NOMO-1 treated with dmso at 0.1 percent for 144 hours (cell line): ENCODE measurements around the gene GNMT.
"Not testable (repeated sequence)": the region's sequence is repeated elsewhere in the genome, so short reads cannot be mapped to it uniquely, and the experiment has no call there.

ENCODE experiments used
- DNase-seq: peaks from one replicate; lab custom pipeline; 2025; ENCODE audit not compliant: unreplicated experiment; lab: John Stamatoyannopoulos, UW

Gene GNMT

DNA sequence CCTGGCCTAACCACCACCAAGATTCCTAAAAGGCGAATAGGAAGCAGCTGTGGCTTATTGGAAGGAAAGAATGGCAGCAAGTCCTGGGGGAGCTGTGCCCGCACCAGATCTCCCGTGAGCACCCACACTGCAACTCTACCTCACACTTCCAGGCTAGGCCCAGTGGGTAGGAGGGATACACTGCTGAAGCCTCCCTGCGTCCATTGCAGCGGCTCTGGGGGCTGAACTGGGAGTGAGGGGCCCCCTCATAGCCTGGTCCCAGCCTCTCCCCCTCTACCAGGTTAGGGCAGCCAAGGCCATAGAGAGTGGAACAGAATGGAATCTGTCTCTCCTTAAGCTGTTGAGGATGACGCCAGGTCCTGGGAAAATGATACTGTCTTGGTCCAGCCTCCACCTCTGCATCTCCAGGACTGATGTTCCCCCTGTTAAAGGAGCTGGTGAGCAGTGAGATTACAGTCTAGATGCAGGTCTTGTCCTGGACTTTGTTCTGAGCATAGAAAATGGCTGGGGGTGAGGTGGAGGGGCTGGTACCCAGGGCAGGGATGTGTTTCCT, 20.0 kb upstream of the GNMT start:
- DNase-seq: no peak

DNA sequence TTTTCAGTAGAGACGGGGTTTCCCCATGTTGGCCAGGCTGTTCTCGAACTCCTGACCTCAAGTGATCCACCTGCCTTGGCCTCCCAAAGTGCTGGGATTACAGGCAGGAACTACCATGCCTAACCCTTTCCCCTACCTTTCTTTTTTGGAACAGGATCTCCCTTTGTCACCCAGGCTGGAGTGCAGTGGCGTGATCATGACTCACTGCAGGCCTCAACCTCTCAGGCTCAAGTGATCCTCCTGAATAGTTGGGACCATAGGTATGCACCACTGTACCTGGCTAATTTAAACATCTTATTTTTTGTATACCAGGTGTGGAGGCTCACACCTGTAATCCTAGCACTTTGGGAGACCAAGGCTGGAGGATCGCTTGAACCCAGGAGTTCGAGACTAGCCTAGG, 19.2 kb upstream of the GNMT start:
- DNase-seq: not testable (repeated sequence)

DNA sequence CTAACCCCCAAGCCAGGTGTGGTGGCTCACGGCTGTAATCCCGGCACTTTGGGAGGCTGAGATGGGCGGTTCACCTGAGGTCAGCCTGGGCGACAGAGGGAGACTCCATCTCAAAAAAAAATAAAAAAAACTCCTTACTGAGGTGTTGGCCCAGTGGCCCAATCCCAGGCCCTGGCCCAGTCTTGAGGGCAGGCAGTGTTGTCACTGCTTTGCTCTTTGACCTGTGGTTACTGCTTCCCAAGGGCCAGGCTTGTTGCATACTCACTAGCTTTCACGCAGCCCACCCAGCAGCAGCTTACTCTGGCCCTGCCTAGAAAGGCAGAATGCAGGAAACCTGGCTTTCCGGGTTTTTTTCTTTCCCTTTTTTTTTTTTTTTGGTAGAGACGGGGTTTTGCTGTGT, 18.1 kb upstream of the GNMT start:
- no peak for DNase-seq

DNA sequence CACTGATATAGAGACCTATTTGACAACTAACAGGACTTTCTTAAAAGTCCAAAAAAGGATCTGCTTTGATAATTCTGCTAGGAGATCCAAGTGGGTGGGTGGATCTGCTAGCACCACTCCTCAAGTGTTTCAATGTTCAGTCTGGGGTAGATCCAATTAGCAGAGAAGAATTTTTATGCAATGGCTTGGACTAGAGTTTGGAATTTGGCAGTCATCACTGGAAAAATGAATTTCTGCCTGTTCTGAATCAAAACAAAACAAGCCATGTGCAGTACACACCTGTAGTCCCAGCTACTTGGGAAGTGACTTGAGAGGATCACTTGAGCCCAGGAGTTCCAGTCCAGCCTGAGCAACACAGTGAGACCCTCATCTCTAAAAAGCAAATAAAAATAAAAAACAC, 12.6 kb upstream of the GNMT start:
- DNase-seq: no peak

DNA sequence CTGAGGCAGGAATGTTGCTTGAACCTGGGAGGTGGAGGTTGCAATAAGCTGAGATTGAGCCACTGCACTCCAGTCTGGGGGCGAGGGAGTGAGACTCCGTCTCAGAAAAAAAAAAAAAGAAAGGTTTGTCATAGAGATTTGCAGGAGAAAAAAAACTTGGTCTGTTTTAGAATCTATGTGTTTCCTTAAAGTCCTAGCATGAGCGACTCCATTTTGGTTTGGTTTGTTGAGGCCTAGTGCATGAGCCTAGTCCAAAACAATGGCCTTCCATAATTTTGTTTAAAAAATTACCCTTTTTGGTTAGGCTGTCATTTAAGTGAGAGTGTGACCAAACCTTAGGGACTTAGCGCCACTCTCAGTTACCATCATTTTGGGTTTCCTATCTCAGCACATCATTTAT, 8.2 kb upstream of the GNMT start:
- DNase-seq: no peak

DNA sequence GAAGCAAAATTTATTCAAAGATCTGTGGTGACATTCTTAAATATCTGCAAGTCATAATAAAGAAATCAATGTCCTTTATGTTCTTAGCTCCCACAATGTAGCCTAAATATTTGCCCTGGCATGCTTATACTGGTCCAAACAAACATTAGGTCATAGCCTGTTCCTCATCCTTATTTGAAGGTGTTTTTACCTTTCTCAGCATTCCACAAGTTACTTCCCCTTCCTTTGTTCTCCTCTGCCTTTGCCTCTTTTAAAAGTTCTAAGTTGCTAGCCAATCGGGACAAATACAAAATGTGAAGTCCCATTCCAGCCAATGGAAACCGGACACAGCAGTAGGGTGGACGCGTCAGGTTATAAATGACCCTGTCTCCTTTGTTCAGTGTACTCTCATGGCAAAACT, 6.1 kb upstream of the GNMT start:
- not testable (repeated sequence) for DNase-seq

DNA sequence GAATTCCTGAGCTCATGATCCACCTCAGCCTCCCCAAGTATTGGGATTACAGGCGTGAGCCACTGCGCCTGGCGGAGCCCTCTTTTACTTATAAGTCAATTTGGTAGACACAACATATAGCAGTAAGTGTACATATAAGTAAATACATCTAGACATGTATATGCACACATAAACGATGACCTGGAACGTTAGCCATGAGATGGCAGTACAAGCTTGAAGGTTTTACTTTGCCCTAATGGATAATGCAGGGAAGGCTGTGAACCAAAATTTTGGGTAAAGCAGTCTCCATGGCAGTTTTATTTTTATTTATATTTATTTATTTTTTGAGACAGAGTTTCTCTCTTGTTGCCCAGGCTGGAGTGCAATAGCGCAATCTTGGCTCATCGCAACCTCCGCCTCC, 2.4 kb upstream of the GNMT start:
- DNase-seq: no peak

DNA sequence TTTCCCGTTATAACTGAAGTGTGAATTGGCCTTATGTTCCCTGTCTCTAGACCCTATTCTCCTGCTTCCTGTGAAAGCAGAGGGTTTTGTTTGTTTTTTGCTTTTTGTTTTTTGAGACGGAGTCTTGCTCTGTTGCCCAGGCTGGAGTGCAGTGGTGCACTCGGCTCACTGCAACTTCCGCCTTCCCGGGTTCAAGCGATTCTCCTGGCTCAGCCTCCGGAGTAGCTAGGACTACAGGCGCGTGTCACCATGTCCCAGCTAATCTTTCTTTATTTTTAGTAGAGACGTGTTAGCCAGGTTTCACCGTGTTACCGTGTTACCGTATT, 674 bp upstream of the GNMT start:
- no peak for DNase-seq

DNA sequence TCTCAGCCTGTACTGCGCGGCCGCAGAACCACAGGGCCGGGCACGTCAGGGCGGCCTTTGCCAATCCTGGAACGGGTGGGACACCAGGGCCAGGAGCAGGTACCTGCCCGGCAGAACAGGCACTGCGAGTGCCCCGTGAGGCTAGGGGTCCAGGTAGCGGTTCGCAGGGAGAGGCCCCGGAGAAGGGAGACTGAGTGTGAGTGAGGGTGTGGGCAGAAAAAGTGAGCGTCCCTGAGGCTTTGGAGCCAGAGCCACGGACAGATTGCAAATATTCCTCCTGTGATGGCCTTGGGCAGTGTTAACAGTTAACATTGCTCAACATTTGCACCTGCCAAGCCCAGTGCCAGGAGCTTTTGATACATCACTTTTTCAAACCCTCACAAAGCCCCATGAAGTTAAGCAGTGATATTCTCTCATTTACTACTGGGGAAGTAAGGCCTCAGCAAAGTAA, 491 bp downstream of the GNMT start:
- DNase-seq: no peak

DNA sequence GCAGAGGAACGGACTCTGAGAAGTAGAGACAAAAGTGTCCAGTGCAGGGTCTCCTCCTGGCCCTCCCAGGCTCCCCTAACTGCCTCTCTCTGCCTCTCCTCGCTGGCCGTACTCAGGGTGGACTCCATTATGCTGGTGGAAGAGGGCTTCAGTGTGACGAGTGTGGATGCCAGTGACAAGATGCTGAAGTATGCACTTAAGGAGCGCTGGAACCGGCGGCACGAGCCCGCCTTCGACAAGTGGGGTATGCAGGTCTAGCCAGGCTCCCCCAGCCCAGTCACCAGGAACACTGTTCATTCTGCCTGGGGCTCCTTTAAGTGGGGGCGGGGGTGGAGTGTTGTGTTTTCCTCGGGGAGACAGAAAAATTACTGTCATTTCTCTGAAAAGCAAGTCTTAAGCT, 1.5 kb downstream of the GNMT start:
- no peak for DNase-seq

DNA sequence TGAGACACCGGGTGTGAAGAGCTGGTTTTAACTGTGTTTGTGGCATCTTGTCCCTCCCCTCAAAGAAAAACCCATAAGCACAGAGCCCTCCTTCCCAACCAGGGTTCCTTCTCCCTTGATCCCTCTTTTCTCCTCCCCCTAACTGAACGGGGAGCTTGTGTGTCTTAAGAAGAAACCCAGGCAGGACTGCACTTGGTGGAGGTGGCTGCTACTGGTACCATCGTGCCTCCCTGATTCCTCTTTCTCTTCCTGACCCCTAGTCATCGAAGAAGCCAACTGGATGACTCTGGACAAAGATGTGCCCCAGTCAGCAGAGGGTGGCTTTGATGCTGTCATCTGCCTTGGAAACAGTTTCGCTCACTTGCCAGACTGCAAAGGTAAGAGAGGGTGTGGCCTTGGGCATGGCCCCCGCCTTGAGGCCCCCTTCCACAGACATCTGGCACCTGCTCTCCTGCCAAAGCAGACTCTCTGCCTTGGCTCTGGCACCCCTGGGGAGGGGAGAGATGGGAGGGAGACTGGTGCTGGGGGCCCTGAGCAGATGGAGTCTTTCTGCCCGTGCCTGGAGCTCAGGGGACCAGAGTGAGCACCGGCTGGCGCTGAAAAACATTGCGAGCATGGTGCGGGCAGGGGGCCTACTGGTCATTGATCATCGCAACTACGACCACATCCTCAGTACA, 2.1 kb downstream of the GNMT start:
- DNase-seq: no peak

DNA sequence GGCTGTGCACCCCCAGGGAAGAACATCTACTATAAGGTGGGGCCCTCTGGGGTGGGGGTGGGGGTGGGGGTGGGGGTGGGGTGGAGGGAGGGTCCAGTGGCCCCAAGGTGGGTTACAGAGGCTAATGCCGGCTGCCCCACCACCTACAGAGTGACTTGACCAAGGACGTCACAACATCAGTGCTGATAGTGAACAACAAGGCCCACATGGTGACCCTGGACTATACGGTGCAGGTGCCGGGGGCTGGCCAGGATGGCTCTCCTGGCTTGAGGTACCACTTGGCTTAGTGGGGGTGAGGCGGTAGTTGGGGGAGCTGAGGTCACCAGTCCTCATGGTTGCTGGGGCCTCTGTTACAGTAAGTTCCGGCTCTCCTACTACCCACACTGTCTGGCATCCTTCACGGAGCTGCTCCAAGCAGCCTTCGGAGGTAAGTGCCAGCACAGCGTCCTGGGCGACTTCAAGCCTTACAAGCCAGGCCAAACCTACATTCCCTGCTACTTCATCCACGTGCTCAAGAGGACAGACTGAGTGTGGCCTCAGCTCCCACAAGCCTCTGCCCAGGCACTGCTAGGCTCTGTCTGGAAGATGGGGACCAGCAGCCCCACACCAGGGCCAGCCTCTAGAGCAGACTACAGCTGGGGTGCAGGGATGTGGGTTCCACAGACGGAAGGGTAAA, 2.8 kb downstream of the GNMT start:
- DNase-seq: no peak

DNA sequence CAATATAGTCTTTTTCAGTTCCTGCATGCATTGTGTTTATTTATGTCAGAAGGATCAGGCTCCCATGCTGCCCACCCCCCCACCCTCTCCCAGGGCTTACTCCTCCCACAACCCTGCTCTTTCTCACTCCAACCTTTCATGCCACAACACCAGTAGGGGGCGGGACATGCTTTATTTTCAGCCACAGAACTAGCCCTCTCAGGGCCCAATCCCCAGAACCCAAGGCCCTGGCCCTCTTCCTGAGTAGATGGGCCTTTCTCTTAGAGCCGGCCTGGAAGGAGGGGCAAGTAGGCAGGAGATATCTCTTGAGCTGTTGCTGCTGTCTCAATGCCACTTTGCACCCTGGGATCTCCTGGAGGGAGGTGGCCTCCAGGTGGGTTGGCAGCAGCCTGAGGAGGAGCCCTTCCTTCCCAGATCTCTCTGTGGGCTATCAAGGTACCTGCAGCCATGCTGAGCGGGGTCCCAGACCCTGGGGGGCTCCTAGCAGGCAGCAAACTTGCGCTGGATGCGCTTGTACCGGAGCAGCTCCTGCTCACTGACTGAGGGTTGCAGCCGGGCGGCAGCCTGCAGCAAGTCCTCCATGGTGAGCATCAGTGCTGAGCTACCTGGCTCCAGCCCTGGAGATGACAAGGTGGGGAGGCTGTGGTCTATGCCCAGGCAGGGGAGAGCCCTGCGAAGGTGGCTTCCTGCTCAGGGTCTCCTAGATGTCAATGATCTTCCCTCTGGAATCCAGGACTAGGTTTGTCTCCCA, 3.5 kb downstream of the GNMT start:
- no peak for DNase-seq

DNA sequence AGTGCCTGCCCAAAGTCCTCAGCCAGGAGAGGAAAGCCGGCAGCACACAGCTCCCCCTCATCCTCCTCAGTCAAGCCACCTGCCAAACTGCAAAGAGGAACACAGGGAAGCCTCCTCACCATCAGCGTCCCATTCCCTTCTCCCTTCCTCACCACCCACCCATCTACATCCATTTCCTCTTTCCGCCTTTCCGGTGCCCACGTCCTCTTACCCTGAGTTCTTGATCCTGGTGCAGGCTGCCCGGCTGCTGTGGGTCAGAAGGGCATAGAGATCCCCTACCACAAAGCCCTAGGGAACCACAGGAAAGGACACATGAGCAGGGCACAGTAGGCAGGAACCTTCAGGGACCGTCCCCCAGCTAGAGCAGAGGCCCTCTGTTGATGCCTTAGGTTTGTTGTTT, 6.0 kb downstream of the GNMT start:
- DNase-seq: no peak

DNA sequence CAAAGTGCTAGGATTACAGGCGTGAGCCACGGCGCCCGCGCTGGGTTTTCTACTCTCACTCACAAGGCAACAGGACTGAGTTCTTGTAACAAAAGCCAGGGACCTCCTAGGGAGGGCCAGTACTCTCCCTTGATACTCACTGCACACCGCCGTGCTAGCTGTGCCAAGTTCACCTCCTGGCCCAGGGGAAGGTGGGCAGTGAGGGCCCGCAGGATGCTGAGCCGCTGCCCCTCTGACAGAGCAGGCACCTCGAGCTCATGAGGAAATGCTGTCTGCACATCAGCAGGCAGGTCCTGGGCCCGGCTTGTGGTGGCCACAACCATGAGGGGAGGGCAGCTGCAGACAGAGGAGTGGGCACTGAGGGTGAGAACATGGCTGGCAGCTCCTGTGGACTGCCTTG, 6.7 kb downstream of the GNMT start:
- no peak for DNase-seq

DNA sequence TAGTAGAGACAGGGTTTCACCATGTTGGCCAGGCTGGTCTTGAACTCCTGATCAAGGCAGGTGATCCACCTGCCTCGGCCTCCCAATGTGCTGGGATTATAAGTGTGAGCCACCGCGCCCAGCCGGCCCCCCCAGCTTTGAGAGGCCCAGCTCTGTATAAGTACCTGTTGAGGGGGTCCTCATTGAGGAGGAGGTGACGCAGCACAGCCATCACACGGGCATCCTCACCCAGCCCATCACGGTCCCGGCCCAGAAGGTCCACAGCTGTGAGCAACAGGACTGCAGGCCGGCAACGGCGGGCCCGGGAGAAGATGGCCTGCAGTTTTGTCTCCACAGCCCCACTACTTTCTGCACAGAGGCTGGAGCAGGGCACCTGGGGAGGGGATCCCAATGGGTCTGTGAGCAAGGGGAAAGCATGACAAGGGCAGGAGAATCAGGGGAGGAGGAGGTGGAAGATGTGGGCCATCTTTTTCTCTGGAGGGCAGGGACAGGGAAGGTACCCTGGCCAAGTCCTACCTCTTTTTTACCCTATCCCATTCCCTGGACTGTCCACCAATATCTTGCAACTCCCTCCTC, 7.7 kb downstream of the GNMT start:
- no peak for DNase-seq

DNA sequence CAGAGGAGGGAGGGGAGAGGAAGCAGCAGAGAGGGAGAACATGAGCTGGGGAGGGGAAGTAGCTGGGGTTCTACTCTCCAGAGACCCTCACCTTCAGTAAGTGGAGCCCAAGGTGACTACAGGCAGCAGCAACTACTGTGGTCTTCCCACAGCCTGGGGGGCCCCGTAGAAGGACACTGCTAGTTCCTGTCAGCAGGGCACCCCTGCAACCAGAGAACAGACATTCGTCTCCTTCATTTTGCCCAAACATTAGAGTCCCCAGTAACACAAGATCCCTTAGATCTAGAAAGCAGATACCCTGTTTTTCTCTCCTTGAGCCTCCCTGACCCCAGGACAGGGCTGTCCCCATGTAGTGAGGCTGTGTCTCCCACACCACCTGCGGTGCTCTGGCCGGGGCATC, 8.2 kb downstream of the GNMT start:
- no peak for DNase-seq

DNA sequence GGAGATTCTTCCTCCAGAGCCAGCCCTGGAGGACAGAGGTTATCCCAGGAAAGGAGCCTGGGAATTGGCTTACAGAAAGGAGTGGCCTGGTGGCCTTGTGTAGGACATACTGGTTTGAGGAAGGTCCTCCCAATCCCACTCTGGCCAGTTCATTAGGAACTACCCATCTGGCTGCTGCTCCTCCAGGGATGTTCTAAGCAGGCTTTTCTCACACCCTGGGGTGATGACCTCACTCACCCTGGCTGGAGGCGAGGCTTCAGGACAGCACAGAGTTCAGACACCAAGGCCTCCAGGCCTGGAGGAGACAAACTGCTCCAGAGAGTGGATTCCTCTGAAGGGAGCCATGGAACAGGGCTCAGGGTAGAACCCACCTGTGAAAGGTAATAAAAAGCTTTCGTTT, 8.9 kb downstream of the GNMT start:
- DNase-seq: no peak

DNA sequence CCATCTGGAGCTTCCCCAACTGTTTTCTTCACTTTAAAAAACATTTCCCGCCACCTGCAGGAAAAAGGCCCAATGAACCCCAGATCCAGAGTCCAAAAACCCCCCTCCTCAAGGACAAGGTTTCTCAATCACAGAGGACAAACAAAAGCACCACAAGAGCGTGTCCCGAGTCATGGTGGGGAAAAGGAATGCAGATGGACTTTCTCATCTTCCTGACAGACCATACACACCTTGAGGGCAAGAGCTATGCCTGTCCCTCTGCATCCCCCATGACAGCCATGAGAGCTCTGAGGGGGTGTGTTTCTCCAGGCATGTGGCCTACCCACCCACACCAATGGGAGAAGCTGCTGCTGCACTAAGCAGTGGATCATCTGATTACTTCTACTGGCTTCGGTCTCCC, 9.4 kb downstream of the GNMT start:
- DNase-seq: no peak

DNA sequence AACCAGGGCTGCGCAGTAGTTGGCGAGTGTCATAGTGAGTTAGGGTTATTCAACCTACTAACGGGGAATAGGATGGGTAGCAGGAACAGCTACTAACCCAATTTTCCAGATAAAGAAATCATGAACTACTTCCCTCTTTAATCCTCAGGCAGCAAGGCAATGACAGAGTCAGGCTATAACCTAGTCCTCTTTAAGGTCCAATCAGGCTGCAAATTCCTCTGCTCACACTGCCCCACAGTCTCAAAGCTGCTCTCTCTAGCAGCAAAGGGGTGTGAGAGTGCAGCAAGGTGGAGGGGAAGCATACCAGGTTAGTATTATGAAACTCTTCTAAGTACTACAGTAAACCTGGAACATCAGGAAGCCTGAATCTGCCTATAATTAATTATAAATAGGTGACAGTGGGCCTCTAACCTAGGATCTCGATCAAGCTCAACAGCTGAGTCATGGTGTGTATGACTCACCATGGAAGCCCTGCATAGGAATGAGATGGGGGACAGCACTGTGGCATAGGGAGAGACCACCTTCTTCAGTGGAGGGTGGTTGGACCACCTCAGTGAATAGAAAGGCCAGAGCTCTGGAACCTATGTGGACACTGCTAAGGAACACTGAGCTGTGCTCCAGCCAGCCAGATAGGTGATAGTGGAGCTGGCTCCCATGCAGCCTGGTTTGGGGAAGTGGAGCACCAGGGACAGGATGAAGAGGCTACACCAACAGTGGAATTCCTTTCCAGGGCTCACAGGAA, 10.5 kb downstream of the GNMT start:
- no peak for DNase-seq

DNA sequence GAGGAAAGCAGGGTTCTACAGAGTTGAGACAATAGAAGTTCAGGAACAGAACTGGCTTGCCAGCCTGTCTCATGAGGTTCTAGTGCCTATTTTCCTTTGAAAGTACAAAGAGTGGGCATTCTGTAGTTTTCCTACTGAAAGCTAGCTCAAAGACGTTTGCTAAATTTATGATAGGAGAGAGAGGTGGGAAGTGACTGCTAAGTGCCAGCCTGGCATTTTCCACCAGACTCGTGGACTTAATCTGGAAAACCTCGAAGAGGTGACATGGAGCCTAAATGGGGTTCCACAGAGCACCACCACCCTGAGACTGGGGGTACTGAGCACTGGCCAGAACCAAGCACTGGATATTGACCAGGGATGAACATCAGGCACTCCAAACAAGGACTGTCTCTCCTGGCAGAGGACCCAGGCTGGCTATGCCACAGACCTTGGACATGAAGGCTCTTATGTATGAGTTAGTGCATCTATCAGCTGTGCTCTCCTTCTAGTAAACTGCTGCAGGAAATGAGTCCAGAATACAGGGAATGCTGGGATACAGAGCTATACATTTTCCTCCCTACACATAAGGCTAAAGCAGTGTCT, 11.3 kb downstream of the GNMT start:
- DNase-seq: no peak
